GM19023 (cell line): Measurements from ENCODE around the gene MYO1F.
"Not testable (repeated sequence)": the region's sequence is repeated elsewhere in the genome, so short reads cannot be mapped to it uniquely, and the experiment has no call there.

ENCODE experiments used
- ATAC-seq: cut with Tn5 transposase; IDR thresholded peaks from one replicate; pipeline ENCODE4 v1.9.1; 2021; ENCODE audit warnings: mild to moderate bottlenecking, moderate library complexity; ENCODE audit not compliant: unreplicated experiment

MYO1F gene

DNA sequence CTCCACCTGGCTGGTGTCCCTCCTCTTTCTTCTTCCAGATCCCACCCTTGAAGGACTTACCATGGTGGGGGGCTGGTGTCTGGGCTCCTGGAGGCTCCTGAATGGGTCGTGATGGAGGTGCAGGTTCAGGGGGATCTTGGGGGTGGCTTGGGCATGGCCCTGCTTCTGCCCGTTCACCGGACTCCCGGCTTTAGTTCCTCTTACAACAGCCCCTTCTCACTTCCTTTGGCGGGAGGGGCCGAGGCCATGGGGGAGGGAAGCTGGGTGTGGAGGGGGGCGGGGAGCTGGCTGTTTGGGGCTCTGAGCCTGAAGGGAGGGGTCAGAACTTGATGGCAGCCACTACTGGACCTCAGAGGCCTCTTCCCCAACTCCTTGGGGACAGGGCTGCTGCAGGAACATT is at the start of gene MYO1F:
TSS of gene MYO1F (minus strand) at position 196 of the 400 bp plus-strand sequence. CDS start at position 63, 133 bp downstream.
- no peak for ATAC-seq

DNA sequence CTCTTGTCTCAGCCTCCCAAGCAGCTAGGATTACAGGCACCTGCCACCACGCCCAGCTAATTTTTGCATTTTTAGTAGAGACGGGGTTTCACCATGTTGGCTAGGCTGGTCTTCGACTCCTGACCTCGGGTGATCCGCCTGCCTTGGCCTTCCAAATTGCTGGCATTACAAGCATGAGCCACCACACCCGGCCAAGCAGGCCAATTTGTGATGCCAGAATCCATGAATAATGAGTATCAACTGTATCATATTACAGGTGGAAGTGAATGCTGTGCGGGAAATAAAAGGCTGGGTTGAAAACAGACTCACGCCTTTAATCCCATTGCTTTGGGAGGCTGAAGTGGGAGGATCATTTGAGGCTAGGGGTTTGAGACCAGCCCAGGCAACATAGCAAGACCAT is 49.6 kb upstream of the MYO1F start:
- no peak for ATAC-seq

DNA sequence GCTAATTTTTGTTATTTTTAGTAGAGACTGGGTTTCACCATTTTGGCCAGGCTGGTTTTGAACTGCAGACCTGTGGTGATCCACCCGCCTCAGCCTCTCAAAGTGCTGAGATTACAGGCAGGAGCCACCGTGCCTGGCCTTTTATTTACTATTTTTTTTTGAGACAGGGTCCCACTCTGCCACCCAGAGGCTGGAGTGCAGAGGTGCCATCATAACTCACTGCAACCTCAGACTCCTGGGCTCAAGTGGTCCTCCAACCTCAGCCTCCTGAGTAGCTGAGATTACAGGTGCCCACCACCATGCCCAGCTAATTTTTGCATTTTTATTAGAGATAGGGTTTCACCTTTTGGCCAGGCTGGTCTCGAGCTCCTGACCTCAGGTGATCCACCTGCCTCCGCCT is 45.6 kb upstream of the MYO1F start:
- ATAC-seq: not testable (repeated sequence)

GRCh38 chr19:8618751-8619150 is 41.5 kb upstream of the MYO1F start:
- ATAC-seq: no peak

DNA sequence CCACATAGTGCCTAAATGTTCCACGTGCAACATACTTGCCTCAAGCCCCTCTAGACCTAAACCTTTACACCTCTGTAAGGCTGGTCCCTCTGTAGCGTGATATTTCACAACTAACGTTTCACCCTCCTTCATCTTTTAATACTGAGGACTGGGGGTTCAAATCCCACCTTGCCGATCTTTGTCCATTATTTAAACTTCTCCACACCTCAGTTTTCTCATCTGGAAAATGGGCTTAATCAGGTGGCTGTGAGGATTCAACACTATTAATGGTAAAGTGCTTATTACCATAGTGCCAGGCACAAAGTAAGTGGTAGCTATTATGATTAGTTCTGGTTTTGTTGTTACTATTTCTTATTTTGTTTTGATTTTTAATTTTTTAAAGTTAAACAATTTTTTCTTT is 40.7 kb upstream of the MYO1F start:
- no peak for ATAC-seq

DNA sequence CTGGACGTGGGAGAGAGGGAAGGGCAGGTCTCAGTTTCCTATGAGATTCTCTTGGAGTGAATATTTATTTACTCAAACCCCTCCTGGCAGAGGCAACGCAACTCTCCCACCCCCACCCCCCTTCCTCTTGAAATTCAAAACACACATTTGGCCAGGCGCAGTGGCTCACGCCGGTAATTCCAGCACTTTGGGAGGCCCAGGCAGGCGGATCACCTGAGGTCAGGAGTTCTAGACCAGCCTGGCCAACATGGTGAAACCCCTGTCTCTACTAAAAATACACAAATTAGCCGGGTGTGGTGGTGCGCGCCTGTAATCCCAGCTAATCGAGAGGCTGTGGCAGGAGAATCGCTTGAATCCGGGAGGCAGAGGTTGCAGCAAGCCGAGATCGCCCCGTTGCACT is 40.1 kb upstream of the MYO1F start:
- not testable (repeated sequence) for ATAC-seq

DNA sequence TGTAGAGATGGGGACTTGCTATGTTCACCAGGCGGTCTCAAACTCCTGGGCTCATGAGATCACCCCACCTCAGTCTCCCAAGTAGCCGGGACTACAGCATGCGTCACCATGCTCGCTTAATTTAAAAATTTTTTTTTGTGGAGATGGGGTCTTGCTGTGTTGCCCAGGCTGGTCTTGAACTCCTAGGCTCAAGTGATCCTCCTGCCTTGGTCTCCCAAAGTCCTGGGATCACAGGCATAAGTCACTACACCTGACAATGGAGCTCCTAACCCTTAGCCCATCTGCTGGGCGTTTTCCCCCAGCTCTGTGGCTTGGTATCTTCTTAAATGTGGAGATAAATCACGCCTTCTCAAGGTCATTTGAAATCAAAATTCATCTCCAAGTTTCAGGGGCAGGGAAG is 39.6 kb upstream of the MYO1F start:
- ATAC-seq: no peak

DNA sequence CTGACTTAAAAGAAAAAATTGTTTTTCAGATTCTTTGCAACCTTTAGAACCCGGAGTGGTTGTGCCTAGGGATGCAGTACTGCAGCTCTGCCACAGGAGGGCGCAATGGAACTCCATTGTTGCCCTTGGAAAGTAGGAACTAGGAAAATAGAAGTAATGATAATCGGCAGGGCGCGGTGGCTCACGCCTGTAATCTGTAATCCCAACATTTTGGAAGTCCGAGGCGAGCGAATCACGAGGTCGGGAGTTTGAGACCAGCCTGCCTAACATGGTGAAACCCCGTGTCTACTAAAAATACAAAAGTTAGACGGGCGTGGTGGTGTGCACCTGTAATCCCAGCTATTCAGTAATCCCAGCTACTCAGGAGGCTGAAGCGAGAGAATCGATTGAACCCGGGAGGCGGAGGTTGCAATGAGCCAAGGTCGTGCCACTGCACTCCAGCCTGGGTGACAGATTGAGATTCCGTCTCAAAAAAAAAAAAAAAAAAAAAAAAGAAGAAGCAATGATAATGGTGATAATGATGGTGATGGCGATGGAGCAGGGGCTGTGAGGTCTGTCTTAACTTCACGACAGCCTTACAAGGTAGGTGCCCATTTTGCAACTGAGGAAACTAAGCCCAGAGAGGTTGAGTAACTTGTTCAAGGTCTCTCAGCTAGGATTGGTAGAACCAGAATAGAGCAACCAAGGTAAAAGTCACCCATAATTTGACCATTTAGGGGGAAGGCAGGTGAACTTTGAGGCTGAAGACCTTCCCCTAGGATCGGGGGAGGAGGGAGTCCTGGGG is 38.8 kb upstream of the MYO1F start:
- no peak for ATAC-seq

- no peak for ATAC-seq
These were observed 37.8 kb upstream of the MYO1F start for GRCh38 chr19:8615024-8615423.

- no peak for ATAC-seq
These were observed 37.2 kb upstream of the MYO1F start for GRCh38 chr19:8614455-8614854.

DNA sequence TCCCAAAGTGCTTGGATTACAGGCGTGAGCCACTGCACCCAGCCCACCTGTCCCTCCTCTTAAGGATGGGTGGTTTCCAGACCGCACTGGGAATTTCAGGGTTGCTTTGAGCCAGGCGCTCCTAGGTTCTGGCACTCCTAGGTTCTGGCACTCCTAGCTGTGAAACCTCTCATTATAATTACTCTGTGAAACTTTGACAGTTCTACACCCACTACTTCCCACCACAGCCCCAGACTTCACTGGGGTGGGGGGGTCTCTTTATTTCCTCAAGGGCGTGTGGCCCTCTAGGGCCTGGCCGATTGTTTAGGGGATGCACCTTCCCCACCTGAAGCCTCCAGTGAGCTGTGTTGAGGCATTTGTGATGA is 35.5 kb upstream of the MYO1F start:
- ATAC-seq: no peak

- no peak for ATAC-seq
These were observed 34.9 kb upstream of the MYO1F start for GRCh38 chr19:8611877-8612806.

DNA sequence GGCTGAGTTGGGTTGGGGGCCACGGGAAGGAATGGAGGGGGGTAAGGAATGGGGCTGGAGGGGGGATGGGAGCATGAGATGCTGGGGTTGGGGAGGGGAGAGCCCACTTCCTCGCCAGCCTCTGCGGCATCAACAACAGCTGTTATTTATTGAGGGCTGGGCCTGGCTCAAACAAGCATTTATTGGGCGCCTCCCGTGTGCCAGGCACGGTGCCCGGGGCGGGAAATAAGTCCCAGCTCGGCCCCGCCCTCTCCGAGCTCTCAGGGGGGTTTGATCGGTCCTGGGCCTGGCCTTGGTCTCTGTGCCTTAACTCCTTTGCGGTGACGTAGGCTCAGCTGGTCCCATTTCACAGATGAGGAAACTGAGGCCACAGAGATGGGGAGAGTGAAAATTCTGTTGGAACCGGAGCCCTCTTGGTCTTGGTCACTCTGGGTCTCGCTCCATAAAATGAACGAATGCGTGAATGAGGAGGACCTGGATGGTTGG is 34.2 kb upstream of the MYO1F start:
- no peak for ATAC-seq

GRCh38 chr19:8610936-8611300 is 33.7 kb upstream of the MYO1F start:
- ATAC-seq: no peak

- ATAC-seq: no peak
These were observed 33.0 kb upstream of the MYO1F start, which contains the start of gene ADAMTS10 for GRCh38 chr19:8610041-8610935. Gene ADAMTS10 (minus strand): TSS chr19:8610715. CDS start chr19:8605710, 5,005 bp downstream.

DNA sequence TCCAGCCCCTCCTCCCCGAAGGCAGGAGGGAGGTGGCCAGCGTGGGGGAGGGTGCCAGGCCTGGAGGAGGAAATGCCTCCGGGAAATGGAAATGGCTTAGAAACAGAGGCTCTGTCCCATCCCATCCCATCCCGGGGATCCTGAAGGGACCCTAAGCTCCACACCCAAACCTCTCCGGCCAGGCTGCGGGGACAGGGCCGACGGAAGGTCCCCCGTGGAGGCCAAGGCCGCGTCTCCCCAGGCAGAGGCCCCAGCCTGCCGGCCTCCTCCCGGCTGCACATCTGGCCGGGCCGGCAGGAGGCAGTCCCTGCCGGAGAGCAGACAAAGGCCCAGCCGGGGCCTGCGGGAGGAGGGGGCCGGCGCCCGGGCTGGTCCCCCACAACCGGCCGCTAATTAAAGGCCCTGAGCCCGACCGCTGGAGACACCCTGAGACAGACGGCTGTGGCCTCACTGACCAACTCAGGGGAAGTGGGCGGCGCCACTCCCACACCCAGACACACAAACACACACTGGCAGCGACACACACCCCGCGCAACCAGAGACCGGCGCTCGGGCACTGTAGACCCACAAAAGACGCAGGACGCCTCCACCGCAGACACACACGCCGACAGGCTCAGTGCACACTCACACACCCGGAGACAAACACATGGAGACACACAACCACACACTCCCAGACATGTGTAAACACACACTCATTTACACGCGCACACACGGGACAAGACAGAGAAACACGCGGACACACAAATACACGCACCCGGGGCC is 32.2 kb upstream of the MYO1F start:
- no peak for ATAC-seq

DNA sequence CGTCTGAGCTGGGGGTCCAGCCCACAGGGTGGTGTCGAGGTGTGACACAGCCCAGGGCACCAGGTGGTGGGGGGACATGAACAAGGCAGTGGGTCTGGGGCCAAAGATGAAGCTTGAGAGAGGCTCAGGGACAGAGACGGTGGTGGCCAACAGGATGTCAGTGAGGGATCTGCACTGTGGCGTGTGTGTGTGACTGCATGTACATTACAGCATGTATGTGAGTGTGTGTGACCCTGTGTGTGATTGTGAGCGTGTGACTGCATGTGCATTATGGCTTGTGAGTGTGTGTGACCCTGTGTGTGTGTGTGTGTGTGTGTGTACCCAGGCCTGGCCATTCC is 31.7 kb upstream of the MYO1F start:
- no peak for ATAC-seq

- ATAC-seq: no peak
These were observed 30.1 kb upstream of the MYO1F start for GRCh38 chr19:8607386-8607785.

GRCh38 chr19:8605514-8605913 is 28.3 kb upstream of the MYO1F start:
- ATAC-seq: no peak

DNA sequence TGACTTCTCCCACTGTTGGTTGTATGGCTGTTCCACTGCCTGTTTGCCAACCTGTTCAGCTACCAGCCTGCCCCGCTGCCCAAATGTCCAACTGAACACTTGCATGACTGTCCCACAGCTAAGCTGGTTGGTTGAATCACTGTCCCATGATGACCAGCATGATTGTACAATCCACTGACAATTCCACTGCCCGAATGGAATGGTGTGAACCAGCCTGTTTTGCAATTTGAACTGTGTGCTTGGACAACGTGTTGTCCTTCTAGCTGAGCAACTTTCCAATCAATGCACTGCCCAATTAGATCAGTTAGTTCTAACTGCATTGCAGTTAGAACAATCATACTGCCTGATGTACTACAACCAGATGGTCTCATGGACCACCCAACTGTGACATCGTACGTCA is 24.6 kb upstream of the MYO1F start:
- no peak for ATAC-seq
